ENCODE results near the gene IQCH.

DNA sequence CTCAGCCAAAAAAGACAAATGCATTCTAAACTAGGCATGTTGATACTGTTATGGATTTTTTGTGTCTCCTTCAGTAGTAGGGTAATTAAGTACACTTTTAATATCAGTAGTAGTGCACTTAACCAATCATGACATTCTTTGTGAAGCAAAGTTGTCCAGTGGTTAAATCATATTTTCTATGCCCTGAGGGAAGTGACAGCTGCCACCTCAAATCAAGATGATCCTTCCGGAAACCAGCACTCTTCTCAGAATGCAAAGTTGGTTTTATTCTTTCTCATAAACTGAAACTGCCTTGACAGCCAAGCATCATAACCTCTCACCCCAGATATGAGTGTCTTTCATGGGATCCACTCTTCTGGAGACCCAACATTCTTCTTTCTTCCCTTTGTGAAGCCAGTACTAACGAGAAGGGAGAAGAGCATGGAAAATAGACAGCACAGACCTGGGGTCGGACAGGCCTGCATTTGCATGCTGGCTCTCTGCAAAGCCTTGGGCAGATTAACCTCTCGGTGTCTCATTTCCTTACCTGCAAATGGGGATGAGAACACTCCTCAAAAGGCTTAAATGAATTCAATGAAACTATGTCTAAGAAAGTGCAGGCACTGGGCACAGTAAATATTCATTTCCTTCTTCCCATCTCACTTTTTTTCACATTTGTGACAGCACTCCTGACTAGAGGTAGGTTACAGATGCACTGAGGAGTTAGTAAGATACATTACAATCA is 13.3 kb upstream of the IQCH start:
- no peak for TF ChIP-seq POLR2A (IDR thresholded peaks at IDR 0.05)
- TF ChIP-seq, protein P1, sequence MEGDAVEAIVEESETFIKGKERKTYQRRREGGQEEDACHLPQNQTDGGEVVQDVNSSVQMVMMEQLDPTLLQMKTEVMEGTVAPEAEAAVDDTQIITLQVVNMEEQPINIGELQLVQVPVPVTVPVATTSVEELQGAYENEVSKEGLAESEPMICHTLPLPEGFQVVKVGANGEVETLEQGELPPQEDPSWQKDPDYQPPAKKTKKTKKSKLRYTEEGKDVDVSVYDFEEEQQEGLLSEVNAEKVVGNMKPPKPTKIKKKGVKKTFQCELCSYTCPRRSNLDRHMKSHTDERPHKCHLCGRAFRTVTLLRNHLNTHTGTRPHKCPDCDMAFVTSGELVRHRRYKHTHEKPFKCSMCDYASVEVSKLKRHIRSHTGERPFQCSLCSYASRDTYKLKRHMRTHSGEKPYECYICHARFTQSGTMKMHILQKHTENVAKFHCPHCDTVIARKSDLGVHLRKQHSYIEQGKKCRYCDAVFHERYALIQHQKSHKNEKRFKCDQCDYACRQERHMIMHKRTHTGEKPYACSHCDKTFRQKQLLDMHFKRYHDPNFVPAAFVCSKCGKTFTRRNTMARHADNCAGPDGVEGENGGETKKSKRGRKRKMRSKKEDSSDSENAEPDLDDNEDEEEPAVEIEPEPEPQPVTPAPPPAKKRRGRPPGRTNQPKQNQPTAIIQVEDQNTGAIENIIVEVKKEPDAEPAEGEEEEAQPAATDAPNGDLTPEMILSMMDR (IDR thresholded peaks at IDR 0.05): no peak
